22Rv1 (cell line): ENCODE data around the gene SLC2A2.

Experiments
- H3K27ac ChIP-seq: fragments of 450-650 bp; 2 replicates; pipeline ENCODE4 v1.5.1; 2017
- ZFX ChIP-seq: fragments of 450-650 bp; IDR thresholded peaks from 2 replicates; pipeline ENCODE4 v1.6.1; 2017; ENCODE audit warnings: antibody characterized with exemption, borderline replicate concordance
- TF ChIP-seq, protein P1 (sequence below): fragments of 450-650 bp; IDR thresholded peaks from 2 replicates; pipeline ENCODE4 v1.5.1; 2017; ENCODE audit warnings: mild to moderate bottlenecking

Gene SLC2A2

DNA sequence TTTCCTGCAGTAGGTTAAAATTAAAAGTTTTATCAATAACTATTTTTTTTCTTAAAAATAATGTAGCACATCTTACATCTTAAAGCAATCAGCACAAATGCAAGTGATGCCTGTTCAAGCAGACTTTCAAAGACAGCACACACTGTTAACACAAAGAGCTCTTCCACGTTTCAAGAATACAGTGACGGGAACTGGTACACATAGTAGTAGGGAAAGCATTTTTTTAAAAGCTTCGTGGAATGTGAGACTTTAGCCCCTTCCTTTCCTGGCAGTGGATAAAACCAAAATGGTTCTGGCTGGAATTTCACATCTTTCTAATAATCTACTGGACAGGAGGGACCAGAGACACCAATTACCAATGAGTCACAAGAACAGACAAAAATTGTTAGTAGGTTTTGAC is 33.5 kb upstream of the SLC2A2 start:
- TF ChIP-seq ZFX: no peak
- TF ChIP-seq, protein P1, sequence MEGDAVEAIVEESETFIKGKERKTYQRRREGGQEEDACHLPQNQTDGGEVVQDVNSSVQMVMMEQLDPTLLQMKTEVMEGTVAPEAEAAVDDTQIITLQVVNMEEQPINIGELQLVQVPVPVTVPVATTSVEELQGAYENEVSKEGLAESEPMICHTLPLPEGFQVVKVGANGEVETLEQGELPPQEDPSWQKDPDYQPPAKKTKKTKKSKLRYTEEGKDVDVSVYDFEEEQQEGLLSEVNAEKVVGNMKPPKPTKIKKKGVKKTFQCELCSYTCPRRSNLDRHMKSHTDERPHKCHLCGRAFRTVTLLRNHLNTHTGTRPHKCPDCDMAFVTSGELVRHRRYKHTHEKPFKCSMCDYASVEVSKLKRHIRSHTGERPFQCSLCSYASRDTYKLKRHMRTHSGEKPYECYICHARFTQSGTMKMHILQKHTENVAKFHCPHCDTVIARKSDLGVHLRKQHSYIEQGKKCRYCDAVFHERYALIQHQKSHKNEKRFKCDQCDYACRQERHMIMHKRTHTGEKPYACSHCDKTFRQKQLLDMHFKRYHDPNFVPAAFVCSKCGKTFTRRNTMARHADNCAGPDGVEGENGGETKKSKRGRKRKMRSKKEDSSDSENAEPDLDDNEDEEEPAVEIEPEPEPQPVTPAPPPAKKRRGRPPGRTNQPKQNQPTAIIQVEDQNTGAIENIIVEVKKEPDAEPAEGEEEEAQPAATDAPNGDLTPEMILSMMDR: no peak
- no peak overlapping the region for H3K27ac ChIP-seq

GRCh38 chr3:171058873-171059603 is 32.5 kb upstream of the SLC2A2 start:
- TF ChIP-seq ZFX: no peak
- TF ChIP-seq, protein P1: no peak

GRCh38 chr3:171058058-171058457 is 31.5 kb upstream of the SLC2A2 start:
- no peak overlapping the region for H3K27ac ChIP-seq

More at GRCh38 chr3:171058873-171059603, 32.5 kb upstream of the SLC2A2 start:
- no peak overlapping the region for H3K27ac ChIP-seq

DNA sequence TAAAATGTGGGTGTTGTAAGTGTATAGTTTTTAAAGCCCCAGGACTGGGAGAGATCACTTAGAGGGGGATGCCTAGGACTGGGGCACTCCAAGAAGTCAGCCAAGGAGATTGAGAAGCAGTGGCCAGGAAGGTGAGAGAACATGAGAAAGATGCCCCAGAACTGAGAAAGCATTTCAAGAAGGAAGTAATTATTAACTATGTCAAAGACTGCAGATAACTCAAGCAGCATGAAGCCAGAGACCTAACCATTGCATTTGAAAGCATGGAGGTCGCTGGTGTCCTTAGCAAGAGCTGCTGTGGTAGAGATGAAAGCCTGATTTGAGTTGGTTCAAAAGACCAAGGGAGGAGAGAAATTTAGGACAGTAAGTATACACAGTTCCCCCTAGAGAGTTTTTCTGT is 30.6 kb upstream of the SLC2A2 start:
- H3K27ac ChIP-seq: no peak overlapping the region
- TF ChIP-seq, protein P1: no peak
- no peak for TF ChIP-seq ZFX

More at GRCh38 chr3:171058058-171058457, 31.5 kb upstream of the SLC2A2 start:
- TF ChIP-seq ZFX: no peak
- TF ChIP-seq, protein P1: no peak

GRCh38 chr3:171056528-171056927 is 30.0 kb upstream of the SLC2A2 start:
- H3K27ac ChIP-seq: no peak overlapping the region
- TF ChIP-seq, protein P1: no peak
- no peak for TF ChIP-seq ZFX

DNA sequence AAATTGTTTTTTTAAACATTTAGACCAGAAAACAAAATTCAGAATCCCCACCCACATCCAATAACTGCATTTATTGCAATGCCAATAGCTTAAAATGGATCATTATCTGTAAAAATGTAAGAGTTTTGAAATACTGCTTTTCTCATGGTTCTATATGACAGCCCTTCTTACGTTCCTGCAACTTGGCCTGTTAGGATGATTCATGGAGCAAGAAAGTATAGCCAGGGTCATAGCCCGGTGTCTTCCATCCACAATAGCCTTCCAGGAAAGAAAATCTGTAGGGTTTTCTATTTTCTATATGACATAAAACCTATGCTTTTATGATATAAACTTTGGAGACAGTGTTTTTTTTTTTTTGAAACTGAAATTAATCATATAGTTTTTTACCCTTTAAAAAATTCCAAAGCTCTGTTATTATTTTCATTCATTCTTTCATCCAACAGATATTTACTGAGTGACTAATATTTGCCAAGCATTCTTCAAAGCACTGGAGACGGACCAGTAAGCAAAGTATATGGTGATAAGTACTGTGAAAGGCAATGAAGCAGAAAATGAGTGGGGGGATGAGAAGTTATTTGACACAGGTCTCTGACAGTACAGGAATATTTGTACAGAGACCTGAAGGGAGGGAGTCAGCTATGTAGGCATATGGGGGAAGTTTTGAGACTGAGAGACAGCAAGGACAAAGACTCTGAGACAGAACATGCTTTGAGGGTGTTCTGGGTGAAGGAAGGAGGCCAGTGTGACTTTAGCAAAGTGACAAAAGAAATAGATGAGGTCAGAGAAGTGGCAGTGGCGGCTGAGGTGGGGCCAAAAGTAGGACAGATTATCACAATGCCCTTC is 29.0 kb upstream of the SLC2A2 start:
- H3K27ac ChIP-seq: no peak overlapping the region
- TF ChIP-seq ZFX: no peak
- TF ChIP-seq, protein P1: no peak

DNA sequence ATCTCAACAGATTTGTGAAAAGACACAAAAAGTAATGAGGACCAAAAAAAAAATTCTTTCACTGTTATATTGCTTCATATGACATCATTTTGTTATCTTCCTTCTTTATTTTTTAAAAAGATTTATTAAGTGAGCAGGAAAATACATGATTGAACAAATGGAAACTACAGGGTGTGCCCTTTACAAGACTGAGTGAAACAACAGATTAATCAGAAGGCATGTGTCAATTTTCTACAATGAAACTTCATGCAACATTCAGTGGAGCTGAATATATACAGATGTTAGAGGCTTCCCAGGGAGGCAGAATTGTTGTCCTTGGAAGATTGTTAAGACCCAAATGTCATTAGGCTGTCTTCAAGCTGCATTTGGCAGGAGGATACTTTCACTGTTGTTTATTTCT is 28.4 kb upstream of the SLC2A2 start:
- TF ChIP-seq ZFX: no peak
- TF ChIP-seq, protein P1: no peak
- H3K27ac ChIP-seq: no peak overlapping the region
